GDM1 (cell line): ENCODE measurements around the gene UCK2.
"Not testable (repeated sequence)": the region's sequence is repeated elsewhere in the genome, so short reads cannot be mapped to it uniquely, and the experiment has no call there.

Experiments
- DNase-seq: peaks from one replicate; lab custom pipeline; 2025; lab: John Stamatoyannopoulos, UW

The UCK2 gene

GRCh38 chr1:165827268-165828102 is at the start of gene UCK2:
TSS of gene UCK2 (plus strand) at chr1:165827614. CDS start at chr1:165827834, 220 bp downstream.
- DNase-seq: peak; percentile 64

GRCh38 chr1:165778197-165778596 is 49.2 kb upstream of the UCK2 start:
- DNase-seq: not testable (repeated sequence)

- not testable (repeated sequence) for DNase-seq
These were observed 43.9 kb upstream of the UCK2 start for GRCh38 chr1:165783519-165783918.

GRCh38 chr1:165787741-165788140 is 39.7 kb upstream of the UCK2 start:
- no peak for DNase-seq

GRCh38 chr1:165793951-165794350 is 33.5 kb upstream of the UCK2 start:
- DNase-seq: no peak

GRCh38 chr1:165795894-165796293 is 31.5 kb upstream of the UCK2 start:
- no peak for DNase-seq

- no peak for DNase-seq
These were observed 28.0 kb upstream of the UCK2 start for GRCh38 chr1:165799387-165799786.

- not testable (repeated sequence) for DNase-seq
These were observed 22.9 kb upstream of the UCK2 start for GRCh38 chr1:165804513-165804912.

- no peak for DNase-seq
These were observed 19.8 kb upstream of the UCK2 start for GRCh38 chr1:165807613-165808012.

- no peak for DNase-seq
These were observed 11.7 kb upstream of the UCK2 start for GRCh38 chr1:165815725-165816124.

- DNase-seq: no peak
These were observed 11.3 kb upstream of the UCK2 start for GRCh38 chr1:165816157-165816556.

- no peak for DNase-seq
These were observed 10.5 kb upstream of the UCK2 start for GRCh38 chr1:165816826-165817497.

GRCh38 chr1:165823552-165824268 is 3.7 kb upstream of the UCK2 start:
- DNase-seq: no peak

GRCh38 chr1:165824269-165824643 is 3.2 kb upstream of the UCK2 start:
- no peak for DNase-seq

GRCh38 chr1:165826565-165827267 is 698 bp upstream of the UCK2 start:
- DNase-seq: no peak

- peak; percentile 50 for DNase-seq
These were observed 772 bp downstream of the UCK2 start for GRCh38 chr1:165828103-165828668.

- DNase-seq: peak; percentile 63
These were observed 1.4 kb downstream of the UCK2 start for GRCh38 chr1:165828669-165829329.

- no peak for DNase-seq
These were observed 2.5 kb downstream of the UCK2 start for GRCh38 chr1:165829888-165830287.

GRCh38 chr1:165831146-165831545 is 3.7 kb downstream of the UCK2 start:
- no peak for DNase-seq

- no peak for DNase-seq
These were observed 5.5 kb downstream of the UCK2 start for GRCh38 chr1:165832902-165833301.

- DNase-seq: no peak
These were observed 5.9 kb downstream of the UCK2 start for GRCh38 chr1:165833358-165833757.
